SH-SY5Y (cell line): ENCODE data around the gene RARS1.

Source experiments
- GATA2 ChIP-seq: IDR thresholded peaks from 2 replicates; pipeline ENCODE4 v1.6.1; 2011; ENCODE audit warnings: mild to moderate bottlenecking, low read depth, low read length
- GATA3 ChIP-seq: IDR thresholded peaks from 2 replicates; pipeline ENCODE4 v1.6.1; 2011; ENCODE audit warnings: low read depth, mild to moderate bottlenecking, low read length, moderate library complexity

DNA sequence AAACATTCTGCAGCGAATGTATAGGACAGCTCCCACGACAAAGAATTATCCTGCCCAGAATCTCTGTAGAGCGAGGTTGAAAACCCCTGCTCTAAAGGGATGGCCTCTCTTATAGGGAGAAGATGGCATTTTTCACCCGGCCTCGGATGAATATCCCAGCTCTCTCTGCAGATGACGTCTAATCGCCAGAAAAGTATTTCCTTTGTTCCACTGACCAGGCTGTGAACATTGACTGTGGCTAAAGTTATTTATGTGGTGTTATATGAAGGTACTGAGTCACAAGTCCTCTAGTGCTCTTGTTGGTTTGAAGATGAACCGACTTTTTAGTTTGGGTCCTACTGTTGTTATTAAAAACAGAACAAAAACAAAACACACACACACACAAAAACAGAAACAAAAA lies 17.4 kb upstream of the RARS1 start:
- TF ChIP-seq GATA2 (no peak), GATA3 (no peak)
